HepG2 (cell line): Measurements from ENCODE around the gene MPHOSPH8. TPM values are rescaled to one million over a fixed set of nuclear protein-coding genes. Genes with fewer than 3 reads are reported as not detected.
A peak's percentile ranks its signal among the peaks of the same experiment; 100 is the strongest.

Source experiments
- AGO1 ChIP-seq: fragments of 200-400 bp; formaldehyde crosslinking; IDR thresholded peaks from 2 replicates; pipeline ENCODE4 v1.6.1; 2017; ENCODE audit warnings: mild to moderate bottlenecking, low read depth, low read length, moderate library complexity; ENCODE audit not compliant: poor library complexity, severe bottlenecking
- ARNTL ChIP-seq: sonication (generic); formaldehyde crosslinking; IDR thresholded peaks from 2 replicates; pipeline ENCODE4 v1.4.0; 2020; ENCODE audit warnings: mild to moderate bottlenecking, missing genetic modification reagents
- FOXC1 ChIP-seq: sonication (generic); formaldehyde crosslinking; IDR thresholded peaks from 2 replicates; pipeline ENCODE4 v1.8.0; 2022; ENCODE audit warnings: mild to moderate bottlenecking, missing genetic modification reagents, borderline replicate concordance
- KDM3A ChIP-seq: IDR thresholded peaks from 2 replicates; pipeline ENCODE4 v1.6.1; 2018; ENCODE audit warnings: low read depth, missing compliant biosample characterization
- PHF8 ChIP-seq: sonication (generic); formaldehyde crosslinking; IDR thresholded peaks from 2 replicates; pipeline ENCODE4 v1.5.0; 2020; ENCODE audit warnings: missing genetic modification reagents
- SIN3A ChIP-seq: IDR thresholded peaks from 2 replicates; pipeline ENCODE4 v1.6.1; 2011; ENCODE audit warnings: low read depth, mild to moderate bottlenecking, control low read depth, low read length, borderline replicate concordance
- SKI ChIP-seq: fragments of 450-650 bp; IDR thresholded peaks from one replicate; pipeline ENCODE4 v1.6.1; 2018; ENCODE audit warnings: mild to moderate bottlenecking; ENCODE audit not compliant: partially characterized antibody
- ZNF235 ChIP-seq: sonication (generic); formaldehyde crosslinking; IDR thresholded peaks from 2 replicates; pipeline ENCODE4 v1.8.1; 2023; ENCODE audit warnings: mild to moderate bottlenecking, missing genetic modification reagents, borderline replicate concordance
- ZNF552 ChIP-seq: sonication (generic); formaldehyde crosslinking; IDR thresholded peaks from 2 replicates; pipeline ENCODE4 v1.9.0; 2022; ENCODE audit warnings: missing genetic modification reagents, mild to moderate bottlenecking, borderline replicate concordance
- ZNF607 ChIP-seq: sonication (generic); formaldehyde crosslinking; IDR thresholded peaks from 2 replicates; pipeline ENCODE4 v1.5.1; 2020; ENCODE audit warnings: missing genetic modification reagents, mild to moderate bottlenecking, borderline replicate concordance
- polyA plus RNA-seq, 8 experiments: library from polyadenylated mRNA; depleted of rRNA in 3 of 8; stranded (reverse) in 7 of 8; unstranded in 1 of 8; fragments of >200 nt; fragmentation: Illumina TruSeq in 4 of 8; extraction: Trizol in 4 of 8; gene quantifications; 2 replicates each; pipeline versions ENCODE4 v1.2.1 to v1.2.3, GENCODE V29; 2011 to 2016; ENCODE audit warnings: low read depth in 4 of 8, missing spikeins in 1 of 8, mixed read lengths in 1 of 8; ENCODE audit not compliant: insufficient read depth in 1 of 8
- total RNA-seq, 5 experiments: library from RNA; depleted of rRNA; stranded (reverse); fragments of >200 nt; fragmentation: Illumina TruSeq; extraction: Trizol; gene quantifications; 2 replicates each; pipeline ENCODE4 v1.2.3, GENCODE V29; 2016; ENCODE audit warnings: low read depth in 1 of 5
- TF ChIP-seq, protein P1 (sequence below): sonication (generic); formaldehyde crosslinking; IDR thresholded peaks from 2 replicates; pipeline ENCODE4 v1.4.0; 2020; ENCODE audit warnings: mild to moderate bottlenecking, missing genetic modification reagents
- TF ChIP-seq, protein P2 (sequence below): sonication (generic); formaldehyde crosslinking; IDR thresholded peaks from 2 replicates; pipeline ENCODE4 v1.4.0; 2020; ENCODE audit warnings: missing genetic modification reagents
- TF ChIP-seq, protein P3 (sequence below): sonication (generic); formaldehyde crosslinking; IDR thresholded peaks from 2 replicates; pipeline ENCODE4 v1.4.0; 2020; ENCODE audit warnings: mild to moderate bottlenecking, missing genetic modification reagents, borderline replicate concordance
- TF ChIP-seq, protein P4 (sequence below): sonication (generic); formaldehyde crosslinking; IDR thresholded peaks from 2 replicates; pipeline ENCODE4 v1.5.0; 2020; ENCODE audit warnings: missing genetic modification reagents

The MPHOSPH8 gene
- total and polyA plus RNA-seq, 2 of the 13 experiments (the other 11 are each of a cell fraction or from before 2014, with no cell fraction given), result 17.3 to 20.9 TPM

DNA sequence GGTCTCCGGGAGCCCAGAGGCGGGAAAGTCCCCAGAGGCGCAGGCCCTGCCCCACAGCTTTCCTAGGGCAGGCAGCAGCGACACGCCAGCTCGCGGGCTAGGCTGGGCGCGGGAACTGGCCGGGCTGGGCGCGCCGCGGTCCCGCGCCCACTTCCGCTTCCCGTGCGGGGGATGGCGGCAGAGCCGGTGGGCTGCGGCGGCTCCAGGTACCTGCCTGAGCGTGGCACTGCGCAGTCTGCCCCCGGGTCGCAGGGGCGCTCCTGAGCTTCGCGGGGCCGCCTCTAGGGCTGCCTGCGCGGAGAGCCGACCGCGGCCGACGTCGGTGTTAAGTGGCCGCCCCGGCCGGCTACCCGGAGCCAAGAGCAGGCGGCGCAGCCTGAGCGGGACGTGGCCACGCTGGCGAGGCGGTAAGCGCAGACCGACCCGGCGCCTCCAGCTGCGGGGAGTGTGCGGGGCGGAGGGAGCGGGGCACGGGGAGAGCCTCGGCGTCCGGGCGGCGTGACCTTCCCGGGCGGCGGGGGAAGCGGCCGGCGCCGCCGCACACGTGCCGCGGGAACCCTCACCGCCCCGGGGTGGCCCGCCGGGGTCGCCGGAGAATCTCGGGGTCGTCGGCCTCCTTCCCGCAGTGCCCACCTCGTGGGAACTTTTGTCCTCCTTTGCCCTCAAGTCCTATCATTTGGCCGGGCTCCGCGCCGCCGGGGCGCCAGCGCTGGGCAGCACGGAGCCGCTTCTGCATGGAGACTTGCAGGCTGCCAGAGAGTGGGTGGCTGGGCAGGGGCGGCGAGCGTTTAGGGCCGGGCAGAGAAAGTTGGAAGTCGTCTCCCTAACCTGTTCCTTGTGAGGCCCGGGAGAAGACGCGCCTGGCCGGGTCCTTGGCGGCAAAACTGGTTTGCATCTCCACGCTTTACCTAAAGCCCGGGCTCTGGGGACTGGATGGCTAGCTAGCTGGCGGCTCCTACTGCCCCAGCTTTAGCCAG, 31.4 kb upstream of the MPHOSPH8 start (continued):
- TF ChIP-seq, protein P1, sequence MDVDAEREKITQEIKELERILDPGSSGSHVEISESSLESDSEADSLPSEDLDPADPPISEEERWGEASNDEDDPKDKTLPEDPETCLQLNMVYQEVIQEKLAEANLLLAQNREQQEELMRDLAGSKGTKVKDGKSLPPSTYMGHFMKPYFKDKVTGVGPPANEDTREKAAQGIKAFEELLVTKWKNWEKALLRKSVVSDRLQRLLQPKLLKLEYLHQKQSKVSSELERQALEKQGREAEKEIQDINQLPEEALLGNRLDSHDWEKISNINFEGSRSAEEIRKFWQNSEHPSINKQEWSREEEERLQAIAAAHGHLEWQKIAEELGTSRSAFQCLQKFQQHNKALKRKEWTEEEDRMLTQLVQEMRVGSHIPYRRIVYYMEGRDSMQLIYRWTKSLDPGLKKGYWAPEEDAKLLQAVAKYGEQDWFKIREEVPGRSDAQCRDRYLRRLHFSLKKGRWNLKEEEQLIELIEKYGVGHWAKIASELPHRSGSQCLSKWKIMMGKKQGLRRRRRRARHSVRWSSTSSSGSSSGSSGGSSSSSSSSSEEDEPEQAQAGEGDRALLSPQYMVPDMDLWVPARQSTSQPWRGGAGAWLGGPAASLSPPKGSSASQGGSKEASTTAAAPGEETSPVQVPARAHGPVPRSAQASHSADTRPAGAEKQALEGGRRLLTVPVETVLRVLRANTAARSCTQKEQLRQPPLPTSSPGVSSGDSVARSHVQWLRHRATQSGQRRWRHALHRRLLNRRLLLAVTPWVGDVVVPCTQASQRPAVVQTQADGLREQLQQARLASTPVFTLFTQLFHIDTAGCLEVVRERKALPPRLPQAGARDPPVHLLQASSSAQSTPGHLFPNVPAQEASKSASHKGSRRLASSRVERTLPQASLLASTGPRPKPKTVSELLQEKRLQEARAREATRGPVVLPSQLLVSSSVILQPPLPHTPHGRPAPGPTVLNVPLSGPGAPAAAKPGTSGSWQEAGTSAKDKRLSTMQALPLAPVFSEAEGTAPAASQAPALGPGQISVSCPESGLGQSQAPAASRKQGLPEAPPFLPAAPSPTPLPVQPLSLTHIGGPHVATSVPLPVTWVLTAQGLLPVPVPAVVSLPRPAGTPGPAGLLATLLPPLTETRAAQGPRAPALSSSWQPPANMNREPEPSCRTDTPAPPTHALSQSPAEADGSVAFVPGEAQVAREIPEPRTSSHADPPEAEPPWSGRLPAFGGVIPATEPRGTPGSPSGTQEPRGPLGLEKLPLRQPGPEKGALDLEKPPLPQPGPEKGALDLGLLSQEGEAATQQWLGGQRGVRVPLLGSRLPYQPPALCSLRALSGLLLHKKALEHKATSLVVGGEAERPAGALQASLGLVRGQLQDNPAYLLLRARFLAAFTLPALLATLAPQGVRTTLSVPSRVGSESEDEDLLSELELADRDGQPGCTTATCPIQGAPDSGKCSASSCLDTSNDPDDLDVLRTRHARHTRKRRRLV (CRISPR knock-in tag), result no peak
- peak; percentile 83 for TF ChIP-seq PHF8
- TF ChIP-seq, protein P2, sequence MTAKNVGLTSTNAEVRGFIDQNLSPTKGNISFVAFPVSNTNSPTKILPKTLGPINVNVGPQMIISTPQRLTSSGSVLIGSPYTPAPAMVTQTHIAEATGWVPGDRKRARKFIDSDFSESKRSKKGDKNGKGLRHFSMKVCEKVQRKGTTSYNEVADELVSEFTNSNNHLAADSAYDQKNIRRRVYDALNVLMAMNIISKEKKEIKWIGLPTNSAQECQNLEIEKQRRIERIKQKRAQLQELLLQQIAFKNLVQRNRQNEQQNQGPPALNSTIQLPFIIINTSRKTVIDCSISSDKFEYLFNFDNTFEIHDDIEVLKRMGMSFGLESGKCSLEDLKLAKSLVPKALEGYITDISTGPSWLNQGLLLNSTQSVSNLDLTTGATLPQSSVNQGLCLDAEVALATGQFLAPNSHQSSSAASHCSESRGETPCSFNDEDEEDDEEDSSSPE (CRISPR knock-in tag), result peak; percentile 92
- TF ChIP-seq SKI, result peak; percentile 43
- no peak for TF ChIP-seq AGO1
- peak; percentile 43; the same call in 1 of the 2 replicates for TF ChIP-seq ZNF235 (CRISPR knock-in tag)
- peak; percentile 44; the same call in 1 of the 2 replicates for TF ChIP-seq SIN3A
- peak; percentile 79 for TF ChIP-seq ZNF607 (CRISPR knock-in tag)
- TF ChIP-seq, protein P3, sequence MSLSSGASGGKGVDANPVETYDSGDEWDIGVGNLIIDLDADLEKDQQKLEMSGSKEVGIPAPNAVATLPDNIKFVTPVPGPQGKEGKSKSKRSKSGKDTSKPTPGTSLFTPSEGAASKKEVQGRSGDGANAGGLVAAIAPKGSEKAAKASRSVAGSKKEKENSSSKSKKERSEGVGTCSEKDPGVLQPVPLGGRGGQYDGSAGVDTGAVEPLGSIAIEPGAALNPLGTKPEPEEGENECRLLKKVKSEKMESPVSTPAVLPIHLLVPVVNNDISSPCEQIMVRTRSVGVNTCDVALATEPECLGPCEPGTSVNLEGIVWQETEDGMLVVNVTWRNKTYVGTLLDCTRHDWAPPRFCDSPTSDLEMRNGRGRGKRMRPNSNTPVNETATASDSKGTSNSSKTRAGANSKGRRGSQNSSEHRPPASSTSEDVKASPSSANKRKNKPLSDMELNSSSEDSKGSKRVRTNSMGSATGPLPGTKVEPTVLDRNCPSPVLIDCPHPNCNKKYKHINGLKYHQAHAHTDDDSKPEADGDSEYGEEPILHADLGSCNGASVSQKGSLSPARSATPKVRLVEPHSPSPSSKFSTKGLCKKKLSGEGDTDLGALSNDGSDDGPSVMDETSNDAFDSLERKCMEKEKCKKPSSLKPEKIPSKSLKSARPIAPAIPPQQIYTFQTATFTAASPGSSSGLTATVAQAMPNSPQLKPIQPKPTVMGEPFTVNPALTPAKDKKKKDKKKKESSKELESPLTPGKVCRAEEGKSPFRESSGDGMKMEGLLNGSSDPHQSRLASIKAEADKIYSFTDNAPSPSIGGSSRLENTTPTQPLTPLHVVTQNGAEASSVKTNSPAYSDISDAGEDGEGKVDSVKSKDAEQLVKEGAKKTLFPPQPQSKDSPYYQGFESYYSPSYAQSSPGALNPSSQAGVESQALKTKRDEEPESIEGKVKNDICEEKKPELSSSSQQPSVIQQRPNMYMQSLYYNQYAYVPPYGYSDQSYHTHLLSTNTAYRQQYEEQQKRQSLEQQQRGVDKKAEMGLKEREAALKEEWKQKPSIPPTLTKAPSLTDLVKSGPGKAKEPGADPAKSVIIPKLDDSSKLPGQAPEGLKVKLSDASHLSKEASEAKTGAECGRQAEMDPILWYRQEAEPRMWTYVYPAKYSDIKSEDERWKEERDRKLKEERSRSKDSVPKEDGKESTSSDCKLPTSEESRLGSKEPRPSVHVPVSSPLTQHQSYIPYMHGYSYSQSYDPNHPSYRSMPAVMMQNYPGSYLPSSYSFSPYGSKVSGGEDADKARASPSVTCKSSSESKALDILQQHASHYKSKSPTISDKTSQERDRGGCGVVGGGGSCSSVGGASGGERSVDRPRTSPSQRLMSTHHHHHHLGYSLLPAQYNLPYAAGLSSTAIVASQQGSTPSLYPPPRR (CRISPR knock-in tag), result peak; percentile 40; the same call in 1 of the 2 replicates
- 0 out of 2 replicates have a peak, but pooled peaks have one; percentile 16 for TF ChIP-seq ARNTL (CRISPR knock-in tag)
- 0 out of 2 replicates have a peak, but pooled peaks have one; percentile 34 for TF ChIP-seq ZNF552 (CRISPR knock-in tag)
- 0 out of 2 replicates have a peak, but pooled peaks have one; percentile 36 for TF ChIP-seq FOXC1 (CRISPR knock-in tag)
- TF ChIP-seq KDM3A (CRISPR knock-in tag), result peak; percentile 33; the same call in 1 of the 2 replicates
- TF ChIP-seq, protein P4, sequence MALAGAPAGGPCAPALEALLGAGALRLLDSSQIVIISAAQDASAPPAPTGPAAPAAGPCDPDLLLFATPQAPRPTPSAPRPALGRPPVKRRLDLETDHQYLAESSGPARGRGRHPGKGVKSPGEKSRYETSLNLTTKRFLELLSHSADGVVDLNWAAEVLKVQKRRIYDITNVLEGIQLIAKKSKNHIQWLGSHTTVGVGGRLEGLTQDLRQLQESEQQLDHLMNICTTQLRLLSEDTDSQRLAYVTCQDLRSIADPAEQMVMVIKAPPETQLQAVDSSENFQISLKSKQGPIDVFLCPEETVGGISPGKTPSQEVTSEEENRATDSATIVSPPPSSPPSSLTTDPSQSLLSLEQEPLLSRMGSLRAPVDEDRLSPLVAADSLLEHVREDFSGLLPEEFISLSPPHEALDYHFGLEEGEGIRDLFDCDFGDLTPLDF (CRISPR knock-in tag), result peak; percentile 68; the same call in 1 of the 2 replicates
